ENCODE measurements around the gene DCDC2. TPM values are rescaled to one million over a fixed set of nuclear protein-coding genes. Genes with fewer than 3 reads are reported as not detected.
"Not testable (repeated sequence)": the region's sequence is repeated elsewhere in the genome, so short reads cannot be mapped to it uniquely, and the experiment has no call there.

The DCDC2 gene
- total and polyA plus RNA-seq, 2 experiments from 2014 or later = 0.06 TPM; not detected in 1

- Histone ChIP-seq H3K4me1 (ENCODE audit: low read depth) (no peaks in the 10 kb centered on the region), H3K9me3 (ENCODE audit: low read depth) (no peaks in the 10 kb centered on the region), H3K27ac (no peak overlapping the region), H3K27me3 (no peaks in the 10 kb centered on the region), H3K36me3 (no peaks in the 10 kb centered on the region), H3K4me3 (no peak overlapping the region)
- TF ChIP-seq CTCF (IDR thresholded peaks at IDR 0.05; ENCODE audit: low read depth, low read length) = no peak
- no peak for DNase-seq (ENCODE audit: low read depth in 1 of 2, low spot score in 1 of 2)
Measured at GRCh38 chr6:24272553-24272952, 85.3 kb downstream of the DCDC2 start.

GRCh38 chr6:24272148-24272547 is 85.7 kb downstream of the DCDC2 start:
- Histone ChIP-seq H3K9me3 (ENCODE audit: low read depth) (no peaks in the 10 kb centered on the region), H3K27me3 (no peaks in the 10 kb centered on the region), H3K4me3 (no peak overlapping the region), H3K27ac (no peak overlapping the region), H3K4me1 (ENCODE audit: low read depth) (no peaks in the 10 kb centered on the region), H3K36me3 (no peaks in the 10 kb centered on the region)
- DNase-seq (ENCODE audit: low read depth in 1 of 2, low spot score in 1 of 2) = no peak
- no peak for TF ChIP-seq CTCF (IDR thresholded peaks at IDR 0.05; ENCODE audit: low read depth, low read length)

DNA sequence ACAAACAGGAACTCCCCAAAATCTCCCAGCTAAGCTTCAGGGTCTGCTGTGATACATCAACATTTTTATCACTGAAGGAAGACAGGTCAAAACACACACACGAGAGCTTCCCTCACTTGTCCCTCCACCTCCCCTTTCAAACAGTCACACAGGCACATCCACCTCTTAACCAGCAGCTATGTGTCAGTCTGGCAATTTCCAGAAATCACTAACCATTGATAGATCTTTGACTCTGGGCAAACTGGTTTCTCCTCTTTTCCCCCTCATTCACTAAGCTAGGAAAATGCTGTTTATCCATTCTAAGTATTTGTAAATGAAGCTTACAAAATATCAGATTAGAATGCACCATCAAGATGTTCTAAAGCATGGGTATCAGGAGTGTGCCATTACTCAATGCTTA is 87.8 kb downstream of the DCDC2 start:
- no peak overlapping the region for H3K4me3 ChIP-seq
- TF ChIP-seq CTCF (IDR thresholded peaks at IDR 0.05; ENCODE audit: low read depth, low read length) = no peak

GRCh38 chr6:24258214-24258613 is 99.6 kb downstream of the DCDC2 start:
- H3K9me3 ChIP-seq (ENCODE audit: low read depth); H3K27ac ChIP-seq; H3K4me3 ChIP-seq; H3K27me3 ChIP-seq; H3K36me3 ChIP-seq; DNase-seq (ENCODE audit: low read depth in 1 of 2, low spot score in 1 of 2); H3K4me1 ChIP-seq (ENCODE audit: low read depth): not testable (repeated sequence)

More for the DNA sequence above, 87.8 kb downstream of the DCDC2 start:
- Histone ChIP-seq H3K4me1 (ENCODE audit: low read depth) (no peaks in the 10 kb centered on the region), H3K27me3 (no peaks in the 10 kb centered on the region), H3K36me3 (no peaks in the 10 kb centered on the region), H3K27ac (no peak overlapping the region), H3K9me3 (ENCODE audit: low read depth) (no peaks in the 10 kb centered on the region)
- no peak for DNase-seq (ENCODE audit: low read depth in 1 of 2, low spot score in 1 of 2)

DNA sequence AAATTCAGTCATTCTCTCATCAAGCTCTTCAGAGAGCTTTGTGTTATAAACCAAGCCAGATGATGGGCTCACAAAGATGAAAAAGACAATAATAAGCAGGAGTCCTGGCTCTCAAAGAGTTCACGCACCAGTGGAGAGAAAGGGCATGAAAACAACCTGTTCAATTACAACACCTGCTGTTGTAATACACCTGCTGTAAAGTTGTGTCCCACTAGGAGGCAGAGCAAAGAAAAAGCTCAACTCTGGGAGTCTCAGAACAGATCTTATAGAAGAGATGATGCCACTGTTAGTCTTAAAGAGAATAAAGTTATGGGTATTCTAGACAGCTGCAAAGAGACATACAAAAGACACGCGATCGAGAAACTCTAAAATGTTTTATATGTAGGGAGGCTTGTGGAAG is 100.6 kb downstream of the DCDC2 start:
- DNase-seq (ENCODE audit: low read depth in 1 of 2, low spot score in 1 of 2) = no peak
- Histone ChIP-seq H3K27ac (no peak overlapping the region), H3K4me3 (no peak overlapping the region), H3K4me1 (ENCODE audit: low read depth) (no peaks in the 10 kb centered on the region), H3K9me3 (ENCODE audit: low read depth) (peaks cover 3% of the 10 kb centered on the region), H3K36me3 (no peaks in the 10 kb centered on the region), H3K27me3 (no peaks in the 10 kb centered on the region)
- no peak for TF ChIP-seq CTCF (IDR thresholded peaks at IDR 0.05; ENCODE audit: low read depth, low read length)

GRCh38 chr6:24255676-24256075 is 102.2 kb downstream of the DCDC2 start:
- Histone ChIP-seq H3K9me3 (ENCODE audit: low read depth) (peaks cover 3% of the 10 kb centered on the region), H3K4me3 (no peak overlapping the region), H3K27me3 (no peaks in the 10 kb centered on the region), H3K36me3 (no peaks in the 10 kb centered on the region), H3K27ac (no peak overlapping the region), H3K4me1 (ENCODE audit: low read depth) (no peaks in the 10 kb centered on the region)
- no peak for DNase-seq (ENCODE audit: low read depth in 1 of 2, low spot score in 1 of 2)
- no peak for TF ChIP-seq CTCF (IDR thresholded peaks at IDR 0.05; ENCODE audit: low read depth, low read length)

Measured in cardiac muscle cell (in vitro differentiated cells and primary cell).